GM12864 (cell line): ENCODE data around the gene CLDN3.
"Not testable (repeated sequence)": the region's sequence is repeated elsewhere in the genome, so short reads cannot be mapped to it uniquely, and the experiment has no call there.

Experiments used
- DNase-seq: peaks from one replicate; pipeline ENCODE4 v3.0.0-alpha.2; 2011; ENCODE audit warnings: low read depth
- H3K4me3 ChIP-seq: 2 replicates; pipeline ENCODE4 v1.5.1; 2011; ENCODE audit warnings: mild to moderate bottlenecking, low read depth, low read length, control low read depth
- TF ChIP-seq, protein P1 (sequence below): IDR thresholded peaks from 2 replicates; pipeline ENCODE4 v1.5.1; 2011; ENCODE audit warnings: low read depth, mild to moderate bottlenecking, moderate library complexity, low read length, control low read depth, inconsistent platforms; ENCODE audit errors: missing control alignments

Gene CLDN3

GRCh38 chr7:73809467-73809951 lies 39.4 kb upstream of the CLDN3 start:
- TF ChIP-seq, protein P1, sequence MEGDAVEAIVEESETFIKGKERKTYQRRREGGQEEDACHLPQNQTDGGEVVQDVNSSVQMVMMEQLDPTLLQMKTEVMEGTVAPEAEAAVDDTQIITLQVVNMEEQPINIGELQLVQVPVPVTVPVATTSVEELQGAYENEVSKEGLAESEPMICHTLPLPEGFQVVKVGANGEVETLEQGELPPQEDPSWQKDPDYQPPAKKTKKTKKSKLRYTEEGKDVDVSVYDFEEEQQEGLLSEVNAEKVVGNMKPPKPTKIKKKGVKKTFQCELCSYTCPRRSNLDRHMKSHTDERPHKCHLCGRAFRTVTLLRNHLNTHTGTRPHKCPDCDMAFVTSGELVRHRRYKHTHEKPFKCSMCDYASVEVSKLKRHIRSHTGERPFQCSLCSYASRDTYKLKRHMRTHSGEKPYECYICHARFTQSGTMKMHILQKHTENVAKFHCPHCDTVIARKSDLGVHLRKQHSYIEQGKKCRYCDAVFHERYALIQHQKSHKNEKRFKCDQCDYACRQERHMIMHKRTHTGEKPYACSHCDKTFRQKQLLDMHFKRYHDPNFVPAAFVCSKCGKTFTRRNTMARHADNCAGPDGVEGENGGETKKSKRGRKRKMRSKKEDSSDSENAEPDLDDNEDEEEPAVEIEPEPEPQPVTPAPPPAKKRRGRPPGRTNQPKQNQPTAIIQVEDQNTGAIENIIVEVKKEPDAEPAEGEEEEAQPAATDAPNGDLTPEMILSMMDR = no peak
- H3K4me3 ChIP-seq = no peak overlapping the region
- no peak for DNase-seq

DNA sequence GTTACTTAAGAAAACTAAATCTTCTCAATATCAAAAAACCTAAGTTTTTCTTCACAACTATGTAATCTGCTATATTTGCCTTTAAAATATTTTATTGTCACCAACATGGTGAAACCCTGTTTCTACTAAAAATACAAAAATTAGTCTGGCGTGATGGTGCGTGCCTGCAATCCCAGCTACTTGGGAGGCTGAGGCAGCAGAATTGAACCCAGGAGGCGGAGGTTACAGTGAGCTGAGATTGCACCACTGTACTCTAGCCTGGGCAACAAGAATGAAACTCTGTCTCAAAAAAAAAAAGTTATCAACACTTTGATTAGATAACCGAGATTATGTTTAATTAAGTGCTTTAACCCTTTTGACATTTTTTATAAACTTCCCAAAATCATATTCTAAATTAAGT lies 32.4 kb upstream of the CLDN3 start:
- TF ChIP-seq, protein P1 = no peak
- H3K4me3 ChIP-seq = no peak overlapping the region
- DNase-seq = no peak

- TF ChIP-seq, protein P1 = no peak
- no peak overlapping the region for H3K4me3 ChIP-seq
- DNase-seq = no peak
Measured at GRCh38 chr7:73801577-73801976, 31.5 kb upstream of the CLDN3 start.

DNA sequence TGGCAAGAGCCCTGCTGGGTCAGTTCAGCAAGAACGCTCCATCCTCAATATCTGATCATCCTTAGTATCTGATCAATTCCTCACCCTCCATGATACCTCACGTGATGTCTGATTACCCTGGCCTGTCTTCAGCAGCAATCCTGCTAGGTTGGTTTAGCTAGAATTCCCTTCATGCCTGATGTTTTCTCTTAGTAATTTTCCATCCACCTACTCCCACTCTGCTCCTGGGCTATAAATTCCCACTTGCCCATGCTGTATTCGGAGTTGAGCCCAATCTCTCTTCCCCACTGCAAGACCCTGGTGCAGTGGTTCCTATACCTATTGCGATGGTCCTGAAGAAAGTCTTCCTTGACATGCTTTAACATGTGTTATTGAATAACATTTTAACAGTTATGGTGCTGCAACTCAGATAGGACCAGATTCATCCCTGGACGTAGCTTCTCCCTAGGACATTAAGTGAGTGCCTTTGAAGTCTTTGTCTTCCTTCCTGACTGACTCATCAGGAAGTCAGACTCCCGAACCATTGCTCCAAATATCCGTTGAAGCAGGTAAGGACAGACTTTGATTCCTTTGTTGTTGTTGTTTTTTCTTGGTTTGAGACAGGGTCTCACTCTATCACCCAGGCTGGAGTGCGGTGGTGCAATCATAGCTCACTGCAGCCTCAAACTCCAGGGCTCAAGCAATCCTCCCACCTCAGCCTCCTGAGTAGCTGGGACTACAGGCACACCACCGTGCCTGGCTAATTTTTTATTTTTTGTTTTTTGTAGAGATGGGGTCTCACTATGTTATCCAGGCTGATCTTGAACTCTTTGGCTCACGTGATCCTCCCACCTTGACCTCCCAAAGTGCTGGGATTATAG lies 29.4 kb upstream of the CLDN3 start:
- no peak overlapping the region for H3K4me3 ChIP-seq
- DNase-seq = no peak
- TF ChIP-seq, protein P1 = no peak

DNA sequence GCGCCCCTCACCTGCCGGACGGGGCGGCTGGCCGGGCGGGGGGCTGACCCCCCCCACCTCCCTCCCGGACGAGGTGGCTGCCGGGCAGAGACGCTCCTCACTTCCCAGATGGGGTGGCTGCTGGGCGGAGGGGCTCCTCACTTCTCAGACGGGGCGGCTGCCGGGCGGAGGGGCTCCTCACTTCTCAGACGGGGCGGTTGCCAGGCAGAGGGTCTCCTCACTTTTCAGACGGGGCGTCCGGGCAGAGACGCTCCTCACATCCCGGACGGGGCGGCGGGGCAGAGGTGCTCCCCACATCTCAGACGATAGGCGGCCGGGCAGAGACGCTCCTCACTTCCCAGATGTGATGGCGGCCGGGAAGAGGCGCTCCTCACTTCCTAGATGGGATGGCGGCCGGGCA lies 27.1 kb upstream of the CLDN3 start:
- not testable (repeated sequence) for H3K4me3 ChIP-seq, DNase-seq

- not testable (repeated sequence) for H3K4me3 ChIP-seq, DNase-seq
Measured at GRCh38 chr7:73796656-73797055, 26.6 kb upstream of the CLDN3 start.

DNA sequence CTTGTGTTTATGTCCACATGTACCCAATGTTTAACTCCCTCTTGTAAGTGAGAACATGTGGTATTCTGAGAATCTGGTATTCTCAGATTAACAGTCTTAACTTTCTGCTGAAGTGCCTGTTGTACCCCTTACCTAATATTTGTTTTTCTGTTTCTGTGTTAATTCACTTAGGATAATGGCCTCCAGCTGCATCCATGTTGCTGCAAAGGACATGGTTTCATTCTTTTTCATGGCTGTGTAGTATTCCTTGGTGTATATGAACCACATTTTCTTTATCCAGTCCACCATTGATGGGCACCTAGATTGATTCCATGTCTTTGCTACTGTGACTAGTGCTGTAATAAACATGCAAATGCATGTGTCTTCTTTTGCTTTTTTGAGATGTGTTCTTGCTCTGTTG lies 25.1 kb upstream of the CLDN3 start:
- DNase-seq, H3K4me3 ChIP-seq: not testable (repeated sequence)

- not testable (repeated sequence) for H3K4me3 ChIP-seq, DNase-seq
Measured at GRCh38 chr7:73791170-73791690, 21.2 kb upstream of the CLDN3 start.

- DNase-seq = no peak
- TF ChIP-seq, protein P1 = no peak
- H3K4me3 ChIP-seq = no peak overlapping the region
Measured at GRCh38 chr7:73789051-73789450, 19.0 kb upstream of the CLDN3 start.

GRCh38 chr7:73787786-73788048 lies 17.6 kb upstream of the CLDN3 start:
- DNase-seq, H3K4me3 ChIP-seq: not testable (repeated sequence)
